ENCODE results near the gene MPP7.

- TF ChIP-seq POLR2A (IDR thresholded peaks at IDR 0.05) (no peak), CTCF (IDR thresholded peaks at IDR 0.05) (no peak)
These were observed 13.8 kb upstream of the MPP7 start for GRCh38 chr10:28316696-28317095.

All from suprapubic skin (tissue), 3 donors.